GM10266 (cell line): ENCODE results near the gene CMSS1.

ENCODE experiments used
- DNase-seq: peaks from one replicate; pipeline ENCODE4 v3.0.0; 2012; ENCODE audit errors: extremely low spot score
- TF ChIP-seq, protein P1 (sequence below): IDR thresholded peaks from 2 replicates; pipeline ENCODE4 v1.5.1; 2012; ENCODE audit warnings: mild to moderate bottlenecking, low read depth; ENCODE audit not compliant: control insufficient read depth, insufficient read depth; ENCODE audit errors: missing control alignments

Gene CMSS1

DNA sequence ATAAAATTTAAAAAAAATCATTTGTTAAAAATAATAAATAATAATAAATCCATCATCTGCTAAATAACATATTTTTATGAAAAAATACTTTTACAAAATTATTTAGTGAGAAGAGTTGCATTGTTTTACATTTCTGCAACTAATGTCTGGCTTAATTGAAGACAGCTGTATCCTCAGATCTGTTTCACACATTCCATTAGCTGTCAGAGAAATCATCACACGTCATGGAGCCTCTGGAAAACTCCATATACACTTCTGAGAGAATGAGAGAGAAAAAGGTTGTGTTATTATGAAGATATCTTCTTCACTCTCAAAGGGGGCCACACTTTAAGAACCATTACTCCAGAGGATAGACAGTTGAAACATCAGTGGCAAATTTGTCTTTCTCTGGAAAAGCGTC is 40.8 kb downstream of the CMSS1 start:
- TF ChIP-seq, protein P1, sequence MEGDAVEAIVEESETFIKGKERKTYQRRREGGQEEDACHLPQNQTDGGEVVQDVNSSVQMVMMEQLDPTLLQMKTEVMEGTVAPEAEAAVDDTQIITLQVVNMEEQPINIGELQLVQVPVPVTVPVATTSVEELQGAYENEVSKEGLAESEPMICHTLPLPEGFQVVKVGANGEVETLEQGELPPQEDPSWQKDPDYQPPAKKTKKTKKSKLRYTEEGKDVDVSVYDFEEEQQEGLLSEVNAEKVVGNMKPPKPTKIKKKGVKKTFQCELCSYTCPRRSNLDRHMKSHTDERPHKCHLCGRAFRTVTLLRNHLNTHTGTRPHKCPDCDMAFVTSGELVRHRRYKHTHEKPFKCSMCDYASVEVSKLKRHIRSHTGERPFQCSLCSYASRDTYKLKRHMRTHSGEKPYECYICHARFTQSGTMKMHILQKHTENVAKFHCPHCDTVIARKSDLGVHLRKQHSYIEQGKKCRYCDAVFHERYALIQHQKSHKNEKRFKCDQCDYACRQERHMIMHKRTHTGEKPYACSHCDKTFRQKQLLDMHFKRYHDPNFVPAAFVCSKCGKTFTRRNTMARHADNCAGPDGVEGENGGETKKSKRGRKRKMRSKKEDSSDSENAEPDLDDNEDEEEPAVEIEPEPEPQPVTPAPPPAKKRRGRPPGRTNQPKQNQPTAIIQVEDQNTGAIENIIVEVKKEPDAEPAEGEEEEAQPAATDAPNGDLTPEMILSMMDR: no peak
- DNase-seq: no peak

DNA sequence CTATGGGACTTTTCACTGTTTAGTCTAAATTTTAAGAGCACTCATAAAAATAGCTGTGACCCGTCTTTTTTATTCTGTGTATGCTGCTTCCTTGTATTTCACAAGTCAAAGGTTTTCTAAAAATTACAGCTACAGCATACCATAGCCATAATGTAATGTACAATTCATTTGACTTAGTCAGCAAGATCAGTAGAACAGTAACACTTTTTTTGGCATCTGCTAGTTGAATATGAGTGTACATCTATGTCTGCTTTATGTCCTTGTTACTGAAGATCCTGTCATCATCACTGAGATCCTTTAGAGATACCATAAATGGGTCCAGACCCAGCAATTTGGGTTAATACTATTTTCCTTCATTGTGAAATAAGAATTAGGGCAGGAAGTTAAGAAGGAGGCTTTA is 42.2 kb downstream of the CMSS1 start:
- TF ChIP-seq, protein P1: no peak
- no peak for DNase-seq

DNA sequence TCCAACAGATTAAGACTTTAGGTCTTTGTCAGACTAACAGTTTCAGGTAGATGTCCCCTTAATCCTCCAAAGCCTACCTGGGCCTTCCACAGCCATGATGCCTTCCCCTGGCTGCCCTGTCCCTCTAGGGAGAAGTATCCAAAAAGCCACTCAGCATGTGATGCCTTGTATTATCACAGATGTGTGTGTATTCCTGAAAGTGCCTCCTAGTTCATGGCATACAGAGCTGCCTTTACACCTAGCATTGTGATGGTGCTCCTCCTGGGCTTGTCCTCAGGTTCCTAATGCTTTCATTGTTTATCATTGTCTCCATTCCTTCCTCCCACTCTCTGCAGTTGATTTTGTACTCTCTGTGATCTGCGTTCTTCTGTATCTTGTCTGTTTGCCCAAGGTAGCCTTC is 43.6 kb downstream of the CMSS1 start:
- no peak for DNase-seq
- TF ChIP-seq, protein P1: no peak

DNA sequence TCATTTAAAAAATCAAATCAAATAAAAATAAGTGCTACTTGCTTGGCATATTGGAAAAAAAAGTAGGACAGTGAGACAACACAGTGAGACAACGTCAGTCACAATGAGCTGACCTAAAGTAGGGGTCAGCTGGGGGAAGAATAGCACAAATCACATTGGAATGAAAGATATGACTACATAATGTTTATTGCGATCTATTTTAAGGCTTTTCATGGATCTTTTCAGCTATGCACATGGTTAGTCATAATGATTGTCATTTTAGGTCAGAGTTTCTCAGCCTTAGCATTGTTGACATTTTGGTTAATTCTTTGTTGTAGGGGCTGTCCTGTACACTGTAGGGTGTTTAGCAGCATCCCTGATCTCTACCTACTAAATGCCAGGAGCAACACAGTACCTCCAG is 44.5 kb downstream of the CMSS1 start:
- no peak for DNase-seq
- TF ChIP-seq, protein P1: no peak

DNA sequence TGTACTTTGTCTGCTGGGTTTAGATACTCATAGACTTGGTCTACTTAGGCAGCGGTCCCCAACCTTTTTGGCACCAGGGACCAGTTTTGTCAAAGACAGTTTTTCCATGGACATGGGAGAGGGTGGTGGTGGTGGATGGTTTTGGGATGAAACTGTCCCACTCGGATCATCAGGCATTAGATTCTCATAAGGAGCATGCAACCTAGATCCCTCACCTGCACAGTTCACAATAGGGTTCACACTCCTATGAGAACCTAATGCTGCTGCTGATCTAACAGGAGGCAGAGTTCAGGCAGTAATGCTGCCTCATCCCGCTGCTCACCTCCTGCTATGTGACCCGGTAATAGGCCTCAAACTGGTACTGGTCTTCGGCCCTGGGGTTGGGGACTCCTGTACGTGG is 45.3 kb downstream of the CMSS1 start:
- TF ChIP-seq, protein P1: no peak
- DNase-seq: no peak

DNA sequence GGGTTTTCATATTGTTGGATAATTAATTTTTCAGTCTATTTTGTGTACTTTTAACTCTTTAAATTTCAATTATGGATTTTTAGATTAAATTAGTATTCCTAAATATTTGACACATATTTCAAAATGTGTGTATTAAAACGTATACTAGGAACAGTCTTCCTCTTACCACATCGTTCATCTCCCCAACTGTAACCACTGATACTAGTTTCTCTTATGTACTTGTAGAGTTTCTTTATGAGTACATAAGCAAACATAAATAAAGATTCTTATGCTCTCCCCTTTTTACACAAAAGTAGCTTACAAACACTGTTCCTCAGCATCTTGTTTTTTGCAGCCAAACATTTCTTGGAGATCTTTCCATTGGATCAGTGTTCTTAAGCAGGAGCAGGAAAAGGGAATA is 45.9 kb downstream of the CMSS1 start:
- DNase-seq: no peak
- TF ChIP-seq, protein P1: no peak

DNA sequence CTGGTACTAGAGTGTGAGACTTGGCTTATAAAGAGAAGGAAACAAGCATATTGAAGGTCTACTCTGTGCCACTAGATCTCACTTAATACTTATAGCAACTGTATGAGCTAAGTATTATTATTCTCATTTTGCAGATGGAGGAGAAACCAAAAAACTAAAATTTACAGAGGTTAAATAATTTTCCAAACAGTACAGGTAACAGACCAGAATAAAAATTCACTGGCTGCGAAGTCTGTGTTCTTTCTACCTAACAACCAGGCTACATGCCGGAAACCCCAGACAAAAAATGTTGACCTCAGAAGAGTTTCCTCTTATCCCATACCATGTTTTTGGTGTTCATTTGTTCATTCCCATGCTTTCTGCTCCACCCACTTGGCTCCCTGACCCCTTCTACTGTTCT is 46.6 kb downstream of the CMSS1 start:
- no peak for DNase-seq
- TF ChIP-seq, protein P1: no peak
